GM12878 (cell line): ENCODE data around the gene IL34.
"Not testable (repeated sequence)": the region's sequence is repeated elsewhere in the genome, so short reads cannot be mapped to it uniquely, and the experiment has no call there.

Experiments
- BHLHE40 ChIP-seq, 2 experiments: fragments of 450-650 bp in 1 of 2; IDR thresholded peaks; 2 replicates each; pipeline ENCODE4 v1.6.1; 2011 to 2017; ENCODE audit warnings: low read depth in 2 of 2, borderline replicate concordance in 1 of 2, improper control_type of control experiment in 1 of 2, low read length in 1 of 2, mild to moderate bottlenecking in 1 of 2
- CHD4 ChIP-seq: fragments of 200-600 bp; sonication (generic); IDR thresholded peaks from 2 replicates; pipeline ENCODE4 v1.6.1; 2016; ENCODE audit warnings: mild to moderate bottlenecking
- ETV6 ChIP-seq, 2 experiments: fragments of 450-650 bp in 1 of 2; IDR thresholded peaks in 1 of 2; conservative IDR thresholded peaks in 1 of 2; 2 replicates each; pipeline ENCODE4 v1.6.1; 2014; ENCODE audit warnings: antibody characterized with exemption in 1 of 2, borderline replicate concordance in 1 of 2, low read depth in 1 of 2, mild to moderate bottlenecking in 1 of 2, moderate library complexity in 1 of 2
- EZH2 ChIP-seq: IDR thresholded peaks from 2 replicates; pipeline ENCODE4 v1.6.1; 2012; ENCODE audit warnings: low read depth, mild to moderate bottlenecking, control low read depth, inconsistent platforms, low read length, borderline replicate concordance; ENCODE audit not compliant: control insufficient read depth
- GABPA ChIP-seq: IDR thresholded peaks from 2 replicates; pipeline ENCODE4 v1.6.1; 2014; ENCODE audit warnings: antibody characterized with exemption, low read depth, mild to moderate bottlenecking, inconsistent platforms
- IKZF1 ChIP-seq: fragments of 450-650 bp; conservative IDR thresholded peaks from 2 replicates; pipeline ENCODE4 v1.6.1; 2017; ENCODE audit warnings: antibody characterized with exemption, mild to moderate bottlenecking
- POLR2A ChIP-seq: IDR thresholded peaks from 2 replicates; pipeline ENCODE4 v1.6.1; 2011; ENCODE audit warnings: low read depth, mild to moderate bottlenecking, low read length
- SMC3 ChIP-seq: IDR thresholded peaks from 2 replicates; pipeline ENCODE4 v1.6.1; 2011; ENCODE audit warnings: low read length, improper control_type of control experiment, borderline replicate concordance
- SP1 ChIP-seq: IDR thresholded peaks from one replicate; pipeline ENCODE4 v1.6.1; 2011; ENCODE audit warnings: low read depth, low read length
- ZSCAN29 ChIP-seq: fragments of 450-650 bp; IDR thresholded peaks from 2 replicates; pipeline ENCODE4 v1.6.1; 2017; ENCODE audit warnings: mild to moderate bottlenecking, moderate library complexity
- TF ChIP-seq, protein P1 (sequence below): fragments of 450-650 bp; formaldehyde crosslinking; IDR thresholded peaks from 2 replicates; pipeline ENCODE4 v1.5.0; 2022; ENCODE audit warnings: mild to moderate bottlenecking, missing genetic modification characterization
- TF ChIP-seq, protein P2 (sequence below), 3 experiments: IDR thresholded peaks in 2 of 3; conservative IDR thresholded peaks in 1 of 3; 2 replicates each; pipeline ENCODE4 v1.5.1; 2011; ENCODE audit warnings: low read depth in 3 of 3, low read length in 3 of 3, mild to moderate bottlenecking in 3 of 3, control low read depth in 2 of 3, moderate library complexity in 2 of 3, inconsistent platforms in 1 of 3, mixed read lengths in 1 of 3; ENCODE audit not compliant: control insufficient read depth in 2 of 3, insufficient read depth in 1 of 3; ENCODE audit errors: extremely low read depth in 1 of 3
- TF ChIP-seq, protein P3 (sequence below): fragments of 450-650 bp; IDR thresholded peaks from 2 replicates; pipeline ENCODE4 v1.6.1; 2018; ENCODE audit warnings: borderline replicate concordance, mild to moderate bottlenecking; ENCODE audit not compliant: partially characterized antibody
- TF ChIP-seq, protein P4 (sequence below): IDR thresholded peaks from 2 replicates; pipeline ENCODE4 v1.6.1; 2012; ENCODE audit warnings: mild to moderate bottlenecking, low read depth, low read length

DNA sequence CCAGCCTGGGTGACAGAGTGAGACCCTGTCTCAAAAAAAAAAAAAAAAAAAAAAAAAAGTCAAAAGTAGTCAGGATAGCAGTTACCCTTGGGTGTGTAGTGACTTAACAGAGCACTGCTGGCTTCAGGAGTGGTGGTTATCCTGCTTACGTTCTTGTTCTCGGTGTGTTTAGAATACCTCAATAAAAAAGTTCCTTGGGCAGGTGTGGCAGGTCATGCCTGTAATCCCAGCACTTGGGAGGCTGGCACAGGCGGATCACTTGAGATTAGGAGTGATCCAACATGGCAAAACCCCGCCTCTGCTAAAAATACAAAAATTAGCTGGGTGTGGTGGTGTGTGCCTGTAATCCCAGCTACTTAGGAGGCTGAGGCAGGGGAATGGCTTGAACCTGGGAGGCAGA is 24.6 kb downstream of the IL34 start:
- TF ChIP-seq, protein P1, sequence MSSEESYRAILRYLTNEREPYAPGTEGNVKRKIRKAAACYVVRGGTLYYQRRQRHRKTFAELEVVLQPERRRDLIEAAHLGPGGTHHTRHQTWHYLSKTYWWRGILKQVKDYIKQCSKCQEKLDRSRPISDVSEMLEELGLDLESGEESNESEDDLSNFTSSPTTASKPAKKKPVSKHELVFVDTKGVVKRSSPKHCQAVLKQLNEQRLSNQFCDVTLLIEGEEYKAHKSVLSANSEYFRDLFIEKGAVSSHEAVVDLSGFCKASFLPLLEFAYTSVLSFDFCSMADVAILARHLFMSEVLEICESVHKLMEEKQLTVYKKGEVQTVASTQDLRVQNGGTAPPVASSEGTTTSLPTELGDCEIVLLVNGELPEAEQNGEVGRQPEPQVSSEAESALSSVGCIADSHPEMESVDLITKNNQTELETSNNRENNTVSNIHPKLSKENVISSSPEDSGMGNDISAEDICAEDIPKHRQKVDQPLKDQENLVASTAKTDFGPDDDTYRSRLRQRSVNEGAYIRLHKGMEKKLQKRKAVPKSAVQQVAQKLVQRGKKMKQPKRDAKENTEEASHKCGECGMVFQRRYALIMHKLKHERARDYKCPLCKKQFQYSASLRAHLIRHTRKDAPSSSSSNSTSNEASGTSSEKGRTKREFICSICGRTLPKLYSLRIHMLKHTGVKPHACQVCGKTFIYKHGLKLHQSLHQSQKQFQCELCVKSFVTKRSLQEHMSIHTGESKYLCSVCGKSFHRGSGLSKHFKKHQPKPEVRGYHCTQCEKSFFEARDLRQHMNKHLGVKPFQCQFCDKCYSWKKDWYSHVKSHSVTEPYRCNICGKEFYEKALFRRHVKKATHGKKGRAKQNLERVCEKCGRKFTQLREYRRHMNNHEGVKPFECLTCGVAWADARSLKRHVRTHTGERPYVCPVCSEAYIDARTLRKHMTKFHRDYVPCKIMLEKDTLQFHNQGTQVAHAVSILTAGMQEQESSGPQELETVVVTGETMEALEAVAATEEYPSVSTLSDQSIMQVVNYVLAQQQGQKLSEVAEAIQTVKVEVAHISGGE, result not testable (repeated sequence)
- TF ChIP-seq, protein P2, sequence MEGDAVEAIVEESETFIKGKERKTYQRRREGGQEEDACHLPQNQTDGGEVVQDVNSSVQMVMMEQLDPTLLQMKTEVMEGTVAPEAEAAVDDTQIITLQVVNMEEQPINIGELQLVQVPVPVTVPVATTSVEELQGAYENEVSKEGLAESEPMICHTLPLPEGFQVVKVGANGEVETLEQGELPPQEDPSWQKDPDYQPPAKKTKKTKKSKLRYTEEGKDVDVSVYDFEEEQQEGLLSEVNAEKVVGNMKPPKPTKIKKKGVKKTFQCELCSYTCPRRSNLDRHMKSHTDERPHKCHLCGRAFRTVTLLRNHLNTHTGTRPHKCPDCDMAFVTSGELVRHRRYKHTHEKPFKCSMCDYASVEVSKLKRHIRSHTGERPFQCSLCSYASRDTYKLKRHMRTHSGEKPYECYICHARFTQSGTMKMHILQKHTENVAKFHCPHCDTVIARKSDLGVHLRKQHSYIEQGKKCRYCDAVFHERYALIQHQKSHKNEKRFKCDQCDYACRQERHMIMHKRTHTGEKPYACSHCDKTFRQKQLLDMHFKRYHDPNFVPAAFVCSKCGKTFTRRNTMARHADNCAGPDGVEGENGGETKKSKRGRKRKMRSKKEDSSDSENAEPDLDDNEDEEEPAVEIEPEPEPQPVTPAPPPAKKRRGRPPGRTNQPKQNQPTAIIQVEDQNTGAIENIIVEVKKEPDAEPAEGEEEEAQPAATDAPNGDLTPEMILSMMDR (IDR thresholded peaks at IDR 0.05 in 2 of 3, conservative IDR thresholded peaks at IDR 0.05 in 1 of 3; ENCODE audit: control insufficient read depth in 2 of 3, extremely low read depth in 1 of 3, insufficient read depth in 1 of 3, low read depth in 3 of 3, low read length in 3 of 3), result not testable (repeated sequence)
- TF ChIP-seq EZH2; CHD4; POLR2A; SMC3; BHLHE40 (IDR thresholded peaks at IDR 0.05; ENCODE audit: borderline replicate concordance in 1 of 2, low read depth in 2 of 2, low read length in 1 of 2); ZSCAN29; IKZF1; SP1; ETV6 (conservative IDR thresholded peaks at IDR 0.05 in 1 of 2, IDR thresholded peaks at IDR 0.05 in 1 of 2; ENCODE audit: borderline replicate concordance in 1 of 2, low read depth in 1 of 2); GABPA: not testable (repeated sequence)
- TF ChIP-seq, protein P3, sequence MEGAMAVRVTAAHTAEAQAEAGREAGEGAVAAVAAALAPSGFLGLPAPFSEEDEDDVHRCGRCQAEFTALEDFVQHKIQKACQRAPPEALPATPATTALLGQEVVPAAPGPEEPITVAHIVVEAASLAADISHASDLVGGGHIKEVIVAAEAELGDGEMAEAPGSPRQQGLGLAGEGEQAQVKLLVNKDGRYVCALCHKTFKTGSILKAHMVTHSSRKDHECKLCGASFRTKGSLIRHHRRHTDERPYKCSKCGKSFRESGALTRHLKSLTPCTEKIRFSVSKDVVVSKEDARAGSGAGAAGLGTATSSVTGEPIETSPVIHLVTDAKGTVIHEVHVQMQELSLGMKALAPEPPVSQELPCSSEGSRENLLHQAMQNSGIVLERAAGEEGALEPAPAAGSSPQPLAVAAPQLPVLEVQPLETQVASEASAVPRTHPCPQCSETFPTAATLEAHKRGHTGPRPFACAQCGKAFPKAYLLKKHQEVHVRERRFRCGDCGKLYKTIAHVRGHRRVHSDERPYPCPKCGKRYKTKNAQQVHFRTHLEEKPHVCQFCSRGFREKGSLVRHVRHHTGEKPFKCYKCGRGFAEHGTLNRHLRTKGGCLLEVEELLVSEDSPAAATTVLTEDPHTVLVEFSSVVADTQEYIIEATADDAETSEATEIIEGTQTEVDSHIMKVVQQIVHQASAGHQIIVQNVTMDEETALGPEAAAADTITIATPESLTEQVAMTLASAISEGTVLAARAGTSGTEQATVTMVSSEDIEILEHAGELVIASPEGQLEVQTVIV, result not testable (repeated sequence)
- TF ChIP-seq, protein P4, sequence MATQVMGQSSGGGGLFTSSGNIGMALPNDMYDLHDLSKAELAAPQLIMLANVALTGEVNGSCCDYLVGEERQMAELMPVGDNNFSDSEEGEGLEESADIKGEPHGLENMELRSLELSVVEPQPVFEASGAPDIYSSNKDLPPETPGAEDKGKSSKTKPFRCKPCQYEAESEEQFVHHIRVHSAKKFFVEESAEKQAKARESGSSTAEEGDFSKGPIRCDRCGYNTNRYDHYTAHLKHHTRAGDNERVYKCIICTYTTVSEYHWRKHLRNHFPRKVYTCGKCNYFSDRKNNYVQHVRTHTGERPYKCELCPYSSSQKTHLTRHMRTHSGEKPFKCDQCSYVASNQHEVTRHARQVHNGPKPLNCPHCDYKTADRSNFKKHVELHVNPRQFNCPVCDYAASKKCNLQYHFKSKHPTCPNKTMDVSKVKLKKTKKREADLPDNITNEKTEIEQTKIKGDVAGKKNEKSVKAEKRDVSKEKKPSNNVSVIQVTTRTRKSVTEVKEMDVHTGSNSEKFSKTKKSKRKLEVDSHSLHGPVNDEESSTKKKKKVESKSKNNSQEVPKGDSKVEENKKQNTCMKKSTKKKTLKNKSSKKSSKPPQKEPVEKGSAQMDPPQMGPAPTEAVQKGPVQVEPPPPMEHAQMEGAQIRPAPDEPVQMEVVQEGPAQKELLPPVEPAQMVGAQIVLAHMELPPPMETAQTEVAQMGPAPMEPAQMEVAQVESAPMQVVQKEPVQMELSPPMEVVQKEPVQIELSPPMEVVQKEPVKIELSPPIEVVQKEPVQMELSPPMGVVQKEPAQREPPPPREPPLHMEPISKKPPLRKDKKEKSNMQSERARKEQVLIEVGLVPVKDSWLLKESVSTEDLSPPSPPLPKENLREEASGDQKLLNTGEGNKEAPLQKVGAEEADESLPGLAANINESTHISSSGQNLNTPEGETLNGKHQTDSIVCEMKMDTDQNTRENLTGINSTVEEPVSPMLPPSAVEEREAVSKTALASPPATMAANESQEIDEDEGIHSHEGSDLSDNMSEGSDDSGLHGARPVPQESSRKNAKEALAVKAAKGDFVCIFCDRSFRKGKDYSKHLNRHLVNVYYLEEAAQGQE, result not testable (repeated sequence)
